ENCODE measurements around the gene SCN5A. TPM values are rescaled to one million over a fixed set of nuclear protein-coding genes. Genes with fewer than 3 reads are reported as not detected.

The SCN5A gene
- total RNA-seq, 1 donor from 2014 or later, result 4.2 TPM

DNA sequence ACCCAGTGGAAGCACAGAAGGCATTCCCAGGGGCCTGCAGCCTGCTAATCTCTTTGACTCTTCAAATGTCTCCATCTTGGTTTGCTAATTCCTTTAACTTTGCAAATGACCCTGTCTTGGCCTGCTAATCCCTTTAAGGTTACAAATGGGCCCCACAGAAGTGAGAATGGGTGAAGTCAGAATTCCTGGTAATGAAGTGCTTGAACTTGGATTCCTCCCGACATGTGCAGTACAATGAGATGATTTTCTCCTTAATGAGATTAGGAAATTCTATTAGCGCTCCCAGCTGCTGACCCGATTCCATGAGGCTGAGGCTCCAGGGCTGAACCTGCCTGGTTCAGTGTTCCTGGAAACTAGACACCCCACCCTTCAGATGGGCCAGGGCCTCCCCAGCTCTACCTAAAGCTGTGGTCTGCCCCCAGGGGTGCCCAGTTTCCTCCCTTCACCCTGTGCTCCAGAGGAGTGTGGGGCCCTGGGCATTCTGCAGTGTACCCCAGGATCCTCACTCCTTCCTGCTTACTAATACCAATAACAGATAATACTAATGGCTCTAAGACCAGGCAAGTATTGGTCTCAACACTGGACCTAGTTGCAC is 47.4 kb downstream of the SCN5A start:
- no peak overlapping the region for H3K4me3 Mint-ChIP-seq (ENCODE audit: low read depth)
- no peaks in the 10 kb centered on the region for H3K4me1 Mint-ChIP-seq (ENCODE audit: low read depth)
- H3K9me3 Mint-ChIP-seq (ENCODE audit: low read depth), result no peaks in the 10 kb centered on the region
- H3K27ac Mint-ChIP-seq, result no peak overlapping the region
- no peaks in the 10 kb centered on the region for H3K36me3 Mint-ChIP-seq (ENCODE audit: insufficient read depth)
- peaks cover 6% of the 10 kb centered on the region for H3K27me3 Mint-ChIP-seq
- DNase-seq (ENCODE audit: low spot score, unreplicated experiment), result no peak
- TF ChIP-seq, protein P1, sequence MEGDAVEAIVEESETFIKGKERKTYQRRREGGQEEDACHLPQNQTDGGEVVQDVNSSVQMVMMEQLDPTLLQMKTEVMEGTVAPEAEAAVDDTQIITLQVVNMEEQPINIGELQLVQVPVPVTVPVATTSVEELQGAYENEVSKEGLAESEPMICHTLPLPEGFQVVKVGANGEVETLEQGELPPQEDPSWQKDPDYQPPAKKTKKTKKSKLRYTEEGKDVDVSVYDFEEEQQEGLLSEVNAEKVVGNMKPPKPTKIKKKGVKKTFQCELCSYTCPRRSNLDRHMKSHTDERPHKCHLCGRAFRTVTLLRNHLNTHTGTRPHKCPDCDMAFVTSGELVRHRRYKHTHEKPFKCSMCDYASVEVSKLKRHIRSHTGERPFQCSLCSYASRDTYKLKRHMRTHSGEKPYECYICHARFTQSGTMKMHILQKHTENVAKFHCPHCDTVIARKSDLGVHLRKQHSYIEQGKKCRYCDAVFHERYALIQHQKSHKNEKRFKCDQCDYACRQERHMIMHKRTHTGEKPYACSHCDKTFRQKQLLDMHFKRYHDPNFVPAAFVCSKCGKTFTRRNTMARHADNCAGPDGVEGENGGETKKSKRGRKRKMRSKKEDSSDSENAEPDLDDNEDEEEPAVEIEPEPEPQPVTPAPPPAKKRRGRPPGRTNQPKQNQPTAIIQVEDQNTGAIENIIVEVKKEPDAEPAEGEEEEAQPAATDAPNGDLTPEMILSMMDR (IDR thresholded peaks at IDR 0.05; ENCODE audit: unreplicated experiment), result no peak

GRCh38 chr3:38600551-38600950 is 48.9 kb downstream of the SCN5A start:
- no peaks in the 10 kb centered on the region for H3K4me1 Mint-ChIP-seq (ENCODE audit: low read depth)
- no peaks in the 10 kb centered on the region for H3K36me3 Mint-ChIP-seq (ENCODE audit: insufficient read depth)
- H3K4me3 Mint-ChIP-seq (ENCODE audit: low read depth), result no peak overlapping the region
- TF ChIP-seq, protein P1 (IDR thresholded peaks at IDR 0.05; ENCODE audit: unreplicated experiment), result no peak
- H3K27me3 Mint-ChIP-seq, result peaks cover 3% of the 10 kb centered on the region
- H3K27ac Mint-ChIP-seq, result no peak overlapping the region
- no peaks in the 10 kb centered on the region for H3K9me3 Mint-ChIP-seq (ENCODE audit: low read depth)
- DNase-seq (ENCODE audit: low spot score, unreplicated experiment), result no peak

DNA sequence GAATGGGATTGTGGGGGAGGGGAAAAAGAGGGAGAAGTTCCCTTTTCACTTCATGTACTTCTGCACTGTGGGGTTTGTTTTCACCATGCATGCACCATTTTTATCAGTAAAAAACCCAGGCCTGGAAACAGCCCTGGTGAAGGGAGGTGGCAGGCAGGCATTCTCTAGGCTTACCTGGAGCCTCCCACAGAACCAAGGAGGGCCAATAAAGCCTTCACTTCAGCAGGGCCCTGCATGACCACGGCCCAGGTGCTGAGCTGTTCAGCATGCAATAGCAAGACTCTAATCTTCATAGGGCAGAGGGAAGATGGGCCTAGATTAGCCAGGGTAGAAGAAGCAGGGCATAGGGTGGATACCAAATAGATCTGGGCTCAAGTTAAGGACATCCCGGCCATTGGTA is 49.6 kb downstream of the SCN5A start:
- TF ChIP-seq, protein P1 (IDR thresholded peaks at IDR 0.05; ENCODE audit: unreplicated experiment), result no peak
- no peak overlapping the region for H3K27ac Mint-ChIP-seq
- H3K4me3 Mint-ChIP-seq (ENCODE audit: low read depth), result no peak overlapping the region
- peaks cover 3% of the 10 kb centered on the region for H3K4me1 Mint-ChIP-seq (ENCODE audit: low read depth)
- no peaks in the 10 kb centered on the region for H3K9me3 Mint-ChIP-seq (ENCODE audit: low read depth)
- no peaks in the 10 kb centered on the region for H3K36me3 Mint-ChIP-seq (ENCODE audit: insufficient read depth)
- no peak for DNase-seq (ENCODE audit: low spot score, unreplicated experiment)
- peaks cover 3% of the 10 kb centered on the region for H3K27me3 Mint-ChIP-seq

- H3K4me3 Mint-ChIP-seq (ENCODE audit: low read depth), result no peak overlapping the region
- no peak for DNase-seq (ENCODE audit: low spot score, unreplicated experiment)
These were observed 50.7 kb downstream of the SCN5A start for GRCh38 chr3:38598791-38599190.

GRCh38 chr3:38597502-38598060 is 51.9 kb downstream of the SCN5A start:
- no peak for DNase-seq (ENCODE audit: low spot score, unreplicated experiment)
- TF ChIP-seq, protein P1 (IDR thresholded peaks at IDR 0.05; ENCODE audit: unreplicated experiment), result no peak
- H3K9me3 Mint-ChIP-seq (ENCODE audit: low read depth), result no peaks in the 10 kb centered on the region
- H3K27me3 Mint-ChIP-seq, result peaks cover 3% of the 10 kb centered on the region
- no peak overlapping the region for H3K4me3 Mint-ChIP-seq (ENCODE audit: low read depth)
- H3K27ac Mint-ChIP-seq, result no peak overlapping the region
- H3K36me3 Mint-ChIP-seq (ENCODE audit: insufficient read depth), result no peaks in the 10 kb centered on the region
- peaks cover 3% of the 10 kb centered on the region for H3K4me1 Mint-ChIP-seq (ENCODE audit: low read depth)

More at GRCh38 chr3:38598791-38599190, 50.7 kb downstream of the SCN5A start:
- Mint-ChIP-seq H3K36me3 (ENCODE audit: insufficient read depth) (no peaks in the 10 kb centered on the region), H3K27me3 (peaks cover 3% of the 10 kb centered on the region), H3K27ac (no peak overlapping the region), H3K9me3 (ENCODE audit: low read depth) (no peaks in the 10 kb centered on the region), H3K4me1 (ENCODE audit: low read depth) (peaks cover 3% of the 10 kb centered on the region)
- TF ChIP-seq, protein P1 (IDR thresholded peaks at IDR 0.05; ENCODE audit: unreplicated experiment), result no peak
